HUES48 (cell line): ENCODE measurements around the gene PGS1.
A peak's percentile ranks its signal among the peaks of the same experiment; 100 is the strongest.

Experiments used
- H3K27ac ChIP-seq: one replicate; pipeline ENCODE4 v1.7.0; 2013; ENCODE audit warnings: low read depth, low read length, inconsistent platforms
- H3K27me3 ChIP-seq: 2 replicates; pipeline ENCODE4 v1.6.1; 2013; ENCODE audit warnings: mild to moderate bottlenecking, low read length; ENCODE audit not compliant: control insufficient read depth, insufficient read depth
- H3K36me3 ChIP-seq: 2 replicates; pipeline ENCODE4 v1.6.1; 2013; ENCODE audit warnings: low read length; ENCODE audit not compliant: control insufficient read depth, insufficient read depth
- H3K4me1 ChIP-seq: 2 replicates; pipeline ENCODE4 v1.6.1; 2013; ENCODE audit warnings: mild to moderate bottlenecking, low read length; ENCODE audit not compliant: control insufficient read depth, insufficient read depth
- H3K4me3 ChIP-seq: 2 replicates; pipeline ENCODE4 v1.5.1; 2013; ENCODE audit warnings: mild to moderate bottlenecking, low read depth, low read length
- H3K9ac ChIP-seq: 2 replicates; pipeline ENCODE4 v1.6.1; 2013; ENCODE audit warnings: mild to moderate bottlenecking, low read depth, low read length, moderate library complexity
- H3K9me3 ChIP-seq: 2 replicates; pipeline ENCODE4 v1.6.1; 2013; ENCODE audit warnings: low read length; ENCODE audit not compliant: control insufficient read depth, insufficient read depth

Gene PGS1

DNA sequence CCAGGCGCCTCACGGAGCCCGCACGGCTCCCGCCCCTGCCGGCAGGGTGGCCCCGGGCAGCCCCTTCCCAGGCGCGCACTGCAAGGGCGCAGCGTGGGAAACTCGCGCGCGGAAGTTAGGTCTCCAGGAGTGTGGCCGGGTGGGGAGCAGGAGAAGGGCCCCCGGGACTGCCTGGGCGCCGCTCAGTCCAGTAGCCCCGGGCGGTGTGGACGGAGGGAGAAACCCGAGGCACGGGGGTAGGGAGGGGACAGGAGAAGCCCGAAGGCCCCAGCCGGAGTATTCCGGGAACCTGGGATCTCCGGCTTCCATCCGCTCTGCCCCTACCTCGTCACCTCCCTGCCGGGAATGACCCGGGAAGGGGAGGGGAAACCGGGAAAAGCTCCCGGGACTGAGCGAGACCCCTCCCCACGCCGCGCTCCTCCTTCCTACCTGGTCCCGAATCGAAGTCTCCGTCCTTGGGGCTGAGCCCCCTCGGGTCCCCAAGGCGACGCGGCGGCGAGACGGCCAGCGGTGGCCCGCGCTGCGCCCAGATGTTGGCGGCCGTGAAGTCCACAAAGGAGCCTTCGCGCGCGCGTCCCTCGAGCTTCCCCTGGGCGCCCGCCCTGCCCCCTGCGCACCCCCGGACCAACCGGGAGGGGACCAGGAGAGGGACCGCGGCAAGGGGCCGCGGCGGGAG lies 19.0 kb upstream of the PGS1 start:
- peak overlapping the region; percentile 71 for H3K27ac ChIP-seq
- peak overlapping the region; percentile 70 for H3K9ac ChIP-seq

DNA sequence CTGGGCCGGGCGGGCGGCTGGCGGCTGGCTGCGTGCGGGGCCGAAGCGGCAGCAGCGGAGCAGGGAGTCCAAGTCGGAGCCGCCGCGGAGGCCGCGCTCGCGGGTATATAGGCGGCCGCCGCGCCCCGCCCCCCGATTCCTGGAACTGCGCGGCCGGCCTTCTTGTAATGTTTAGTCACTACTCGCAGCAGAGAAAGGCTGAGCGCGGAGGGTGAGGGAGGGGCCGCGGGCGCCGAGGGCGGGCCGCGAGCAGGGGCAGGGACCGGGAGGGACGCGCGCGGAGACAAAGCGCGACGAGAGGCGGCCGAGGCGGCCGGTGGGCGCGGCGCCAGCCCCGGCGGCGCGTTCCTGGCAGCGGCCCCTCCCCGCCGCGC lies 18.5 kb upstream of the PGS1 start, which contains the start of gene SOCS3:
TSS of gene SOCS3 (minus strand) at position 81 of the 374 bp plus-strand sequence. CDS start 982 bp downstream, outside the sequence.
- H3K36me3 ChIP-seq, result peaks cover 14% of the 10 kb centered on the region
- peak within 1 kb of the TSS; percentile 82 for H3K4me3 ChIP-seq
- H3K9ac ChIP-seq, result peak within 1 kb of the TSS; percentile 70
- peak within 1 kb of the TSS; percentile 81 for H3K27ac ChIP-seq
- no peaks in the 10 kb centered on the region for H3K9me3 ChIP-seq
- peaks cover 62% of the 10 kb centered on the region for H3K4me1 ChIP-seq
- peaks cover 42% of the 10 kb centered on the region for H3K27me3 ChIP-seq

More for the DNA sequence above, 19.0 kb upstream of the PGS1 start:
- H3K4me1 ChIP-seq, result peaks cover 57% of the 10 kb centered on the region
- peaks cover 47% of the 10 kb centered on the region for H3K27me3 ChIP-seq
- no peaks in the 10 kb centered on the region for H3K9me3 ChIP-seq
- H3K36me3 ChIP-seq, result peaks cover 14% of the 10 kb centered on the region
- peak overlapping the region; percentile 82 for H3K4me3 ChIP-seq

DNA sequence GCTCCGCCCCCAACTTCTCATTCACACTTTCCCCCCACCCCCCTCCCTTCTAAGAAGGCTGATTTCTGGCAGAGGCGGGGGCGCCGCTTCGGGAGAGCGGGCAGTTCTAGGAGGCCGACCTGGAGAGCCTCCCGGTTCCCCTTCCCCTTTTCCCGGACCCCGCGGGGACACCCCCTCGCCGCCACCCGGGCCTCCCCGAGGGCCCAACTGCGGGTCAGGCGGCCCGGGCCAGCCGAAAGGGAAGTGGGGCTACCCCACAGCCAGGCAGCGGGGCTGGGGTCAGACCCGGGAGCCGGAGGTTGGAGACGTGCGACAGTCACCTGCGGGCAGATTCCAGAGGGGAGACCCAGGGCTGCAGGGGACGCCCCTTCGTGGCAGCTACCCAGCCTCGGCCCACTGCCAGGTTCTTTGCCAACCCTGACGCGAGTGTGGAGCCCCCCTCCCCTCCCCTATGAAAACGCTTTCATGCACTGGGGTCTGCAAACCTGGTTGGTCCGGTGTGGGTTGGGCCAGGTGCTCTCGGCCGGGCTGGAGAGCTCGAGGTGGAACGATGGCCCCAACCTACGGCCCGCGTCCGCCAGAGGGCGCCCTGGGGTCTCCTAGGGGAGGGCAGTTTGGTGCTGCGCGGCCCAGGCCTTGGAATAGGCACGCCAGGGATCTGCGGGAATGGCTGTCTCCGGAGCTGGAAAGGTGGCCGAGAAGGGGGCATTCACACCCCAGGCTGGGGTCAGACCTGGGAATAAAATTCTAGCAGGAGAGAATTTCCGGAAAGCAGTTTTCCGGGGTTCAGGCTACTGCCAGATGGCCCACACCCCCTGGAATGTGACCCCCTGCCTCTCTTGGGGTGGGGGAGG lies 17.9 kb upstream of the PGS1 start:
- no peaks in the 10 kb centered on the region for H3K9me3 ChIP-seq
- H3K27me3 ChIP-seq, result peaks cover 36% of the 10 kb centered on the region
- peak overlapping the region; percentile 53 for H3K9ac ChIP-seq
- peak overlapping the region; percentile 82 for H3K4me3 ChIP-seq
- peaks cover 14% of the 10 kb centered on the region for H3K36me3 ChIP-seq
- peaks cover 64% of the 10 kb centered on the region for H3K4me1 ChIP-seq
- H3K27ac ChIP-seq, result peak overlapping the region; percentile 81

DNA sequence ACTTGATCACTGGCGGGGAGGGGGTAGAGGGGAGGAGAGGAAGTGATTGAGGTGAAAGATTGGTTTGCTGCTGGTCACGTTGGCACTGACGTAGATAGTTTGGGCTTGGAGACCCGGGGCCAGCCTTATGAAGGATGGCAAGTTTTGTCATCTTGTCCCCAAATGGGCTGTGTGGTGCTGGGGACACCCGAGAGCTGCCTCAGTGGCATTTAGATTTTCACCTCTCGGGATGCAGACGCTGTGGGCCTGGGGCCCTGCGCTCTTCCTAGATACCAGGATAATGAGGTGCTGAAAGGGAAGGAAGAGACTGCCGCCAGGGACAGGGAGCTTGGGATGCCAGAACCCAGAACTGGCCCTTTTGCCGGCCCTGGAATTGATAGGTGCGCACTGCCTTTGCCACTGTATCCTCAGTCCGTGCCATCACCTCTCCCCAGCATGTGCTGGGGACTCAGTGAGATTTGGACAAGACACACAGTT lies 17.2 kb upstream of the PGS1 start:
- no peaks in the 10 kb centered on the region for H3K9me3 ChIP-seq
- peaks cover 31% of the 10 kb centered on the region for H3K27me3 ChIP-seq
- H3K4me3 ChIP-seq, result peak overlapping the region; percentile 82
- no peak overlapping the region for H3K9ac ChIP-seq
- peak overlapping the region; percentile 81 for H3K27ac ChIP-seq
- peaks cover 14% of the 10 kb centered on the region for H3K36me3 ChIP-seq
- H3K4me1 ChIP-seq, result peaks cover 63% of the 10 kb centered on the region

DNA sequence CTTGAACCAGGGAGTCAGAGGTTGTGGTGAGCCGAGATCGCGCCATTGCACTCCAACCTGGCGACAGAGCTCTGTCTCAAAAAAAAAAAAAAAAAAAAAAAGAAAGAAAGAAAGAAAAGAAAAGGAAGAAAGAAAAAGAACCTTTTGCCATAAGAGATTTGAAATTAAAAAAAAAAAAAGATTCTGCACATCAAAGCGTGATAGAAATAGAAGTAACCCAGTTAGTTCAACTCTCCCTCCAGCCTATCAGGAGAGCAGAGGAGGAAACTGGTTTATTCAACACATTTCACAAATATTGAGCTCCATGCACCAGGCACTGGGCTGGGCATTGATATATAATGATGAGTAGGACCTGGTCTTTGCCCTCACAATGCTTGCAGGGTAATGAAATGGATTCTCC lies 16.2 kb upstream of the PGS1 start:
- Histone ChIP-seq H3K27ac (no peak overlapping the region), H3K4me1 (peaks cover 65% of the 10 kb centered on the region), H3K9ac (no peak overlapping the region), H3K9me3 (no peaks in the 10 kb centered on the region), H3K27me3 (peaks cover 25% of the 10 kb centered on the region), H3K4me3 (no peak overlapping the region), H3K36me3 (peaks cover 12% of the 10 kb centered on the region)

DNA sequence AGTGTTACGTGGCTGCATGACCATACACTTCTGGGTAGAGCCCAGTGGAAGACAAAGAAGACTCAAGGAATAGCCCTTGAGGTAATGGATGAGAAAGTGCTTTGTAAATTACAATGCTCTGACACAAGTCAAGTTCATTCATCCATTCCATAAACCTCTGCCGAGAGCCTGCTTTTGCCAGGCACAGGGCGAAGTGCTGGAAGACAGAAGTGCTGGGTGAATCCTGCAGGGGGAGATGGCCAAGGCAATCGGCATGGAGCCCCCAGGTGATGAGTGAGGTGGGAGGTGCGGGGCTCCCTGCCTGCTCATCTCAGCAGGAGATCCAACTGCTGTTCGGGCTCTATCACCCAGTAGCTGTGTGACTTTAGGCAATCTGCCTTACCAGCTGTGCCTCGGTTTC lies 15.8 kb upstream of the PGS1 start:
- no peak overlapping the region for H3K27ac ChIP-seq
- H3K9ac ChIP-seq, result no peak overlapping the region
- peaks cover 7% of the 10 kb centered on the region for H3K36me3 ChIP-seq
- H3K9me3 ChIP-seq, result no peaks in the 10 kb centered on the region
- H3K27me3 ChIP-seq, result peaks cover 21% of the 10 kb centered on the region
- H3K4me1 ChIP-seq, result peaks cover 64% of the 10 kb centered on the region
- H3K4me3 ChIP-seq, result no peak overlapping the region

GRCh38 chr17:78364436-78365281 lies 13.8 kb upstream of the PGS1 start:
- no peaks in the 10 kb centered on the region for H3K9me3 ChIP-seq
- no peaks in the 10 kb centered on the region for H3K36me3 ChIP-seq
- H3K27me3 ChIP-seq, result peaks cover under 1% of the 10 kb centered on the region; the same call in 1 of the 2 replicates
- peak overlapping the region; percentile 95 for H3K27ac ChIP-seq
- H3K9ac ChIP-seq, result 0 out of 2 replicates have a peak overlapping the region, but pooled peaks have one; percentile 54
- peaks cover 58% of the 10 kb centered on the region for H3K4me1 ChIP-seq
- H3K4me3 ChIP-seq, result no peak overlapping the region

GRCh38 chr17:78365561-78366108 lies 12.8 kb upstream of the PGS1 start:
- H3K9me3 ChIP-seq, result no peaks in the 10 kb centered on the region
- no peaks in the 10 kb centered on the region for H3K36me3 ChIP-seq
- H3K4me1 ChIP-seq, result peaks cover 67% of the 10 kb centered on the region
- no peak overlapping the region for H3K4me3 ChIP-seq
- H3K27me3 ChIP-seq, result no peaks in the 10 kb centered on the region
- H3K9ac ChIP-seq, result peak overlapping the region; percentile 54
- H3K27ac ChIP-seq, result peak overlapping the region; percentile 95

GRCh38 chr17:78366109-78366848 lies 12.2 kb upstream of the PGS1 start:
- no peaks in the 10 kb centered on the region for H3K9me3 ChIP-seq
- no peak overlapping the region for H3K4me3 ChIP-seq
- peak overlapping the region; percentile 95 for H3K27ac ChIP-seq
- no peaks in the 10 kb centered on the region for H3K27me3 ChIP-seq
- no peaks in the 10 kb centered on the region for H3K36me3 ChIP-seq
- peak overlapping the region; percentile 13; the same call in 1 of the 2 replicates for H3K9ac ChIP-seq
- H3K4me1 ChIP-seq, result peaks cover 65% of the 10 kb centered on the region

GRCh38 chr17:78367193-78367592 lies 11.3 kb upstream of the PGS1 start:
- peaks cover 62% of the 10 kb centered on the region for H3K4me1 ChIP-seq
- no peaks in the 10 kb centered on the region for H3K36me3 ChIP-seq
- no peaks in the 10 kb centered on the region for H3K9me3 ChIP-seq
- no peak overlapping the region for H3K4me3 ChIP-seq
- H3K9ac ChIP-seq, result no peak overlapping the region
- H3K27ac ChIP-seq, result no peak overlapping the region
- H3K27me3 ChIP-seq, result no peaks in the 10 kb centered on the region
